H1 (cell line): ENCODE results near the gene SMIM20. TPM values are rescaled to one million over a fixed set of nuclear protein-coding genes. Genes with fewer than 3 reads are reported as not detected.

Experiments
- POLR2AphosphoS5 ChIP-seq: IDR thresholded peaks from 2 replicates; pipeline ENCODE4 v1.6.1; 2011; ENCODE audit warnings: low read depth, low read length
- polyA plus RNA-seq, 7 experiments: library from polyadenylated mRNA; depleted of rRNA in 3 of 7; stranded (reverse) in 5 of 7; unstranded in 2 of 7; fragments of >200 nt in 5 of 7; fragments of 200-250 nt in 2 of 7; gene quantifications; 1 replicate in 5 of 7; 2 replicates in 1 of 7; 4 replicates in 1 of 7; pipeline versions ENCODE4 v1.2.1 to v1.2.3, GENCODE V29; 2011 to 2013; ENCODE audit warnings: missing spikeins in 2 of 7, mixed read lengths in 2 of 7
- total RNA-seq: library from RNA; stranded (reverse); fragmentation: NEBNext Ultra II Directional; extraction: Animal tissue kit (Norgen Biotek cat#: 25700); gene quantifications from 2 replicates; pipeline ENCODE4 v1.2.1, GENCODE V29; 2021

The SMIM20 gene
- total and polyA plus RNA-seq, 2 of the 8 experiments (the other 6 are each of a cell fraction or from before 2014, with no cell fraction given): 21.9 to 36.9 TPM

DNA sequence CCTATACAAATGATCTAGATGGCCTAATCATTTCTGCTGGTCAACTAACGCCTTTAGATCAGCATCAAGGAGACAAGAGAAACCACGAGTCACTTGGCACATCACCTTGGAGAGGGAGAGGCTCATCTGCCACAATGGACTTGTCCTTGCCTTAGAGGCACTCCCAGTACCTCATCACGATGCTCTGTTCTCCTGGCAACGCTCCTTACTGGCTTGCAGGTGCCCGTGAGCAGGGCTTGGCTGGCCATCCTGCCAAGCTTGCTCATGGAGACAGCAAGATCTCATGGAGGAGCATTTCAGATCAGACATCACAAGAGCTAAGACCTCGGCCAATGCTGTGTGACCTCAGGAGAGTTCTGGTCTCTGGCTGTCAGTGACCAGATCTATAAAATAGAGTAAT is 2.7 kb upstream of the SMIM20 start (continued):
- TF ChIP-seq POLR2AphosphoS5: no peak
